PC-9 (cell line): ENCODE results near the gene FMO4.

Source experiments
- EZH2 ChIP-seq: fragments of 200-600 bp; sonication (generic); IDR thresholded peaks from 2 replicates; pipeline ENCODE4 v1.8.0; 2017; ENCODE audit warnings: antibody characterized with exemption, low read depth
- TF ChIP-seq, protein P1 (sequence below): fragments of 200-600 bp; sonication (generic); conservative IDR thresholded peaks from 2 replicates; pipeline ENCODE4 v1.6.1; 2017; ENCODE audit warnings: mixed run types, antibody characterized with exemption, mild to moderate bottlenecking, moderate library complexity

DNA sequence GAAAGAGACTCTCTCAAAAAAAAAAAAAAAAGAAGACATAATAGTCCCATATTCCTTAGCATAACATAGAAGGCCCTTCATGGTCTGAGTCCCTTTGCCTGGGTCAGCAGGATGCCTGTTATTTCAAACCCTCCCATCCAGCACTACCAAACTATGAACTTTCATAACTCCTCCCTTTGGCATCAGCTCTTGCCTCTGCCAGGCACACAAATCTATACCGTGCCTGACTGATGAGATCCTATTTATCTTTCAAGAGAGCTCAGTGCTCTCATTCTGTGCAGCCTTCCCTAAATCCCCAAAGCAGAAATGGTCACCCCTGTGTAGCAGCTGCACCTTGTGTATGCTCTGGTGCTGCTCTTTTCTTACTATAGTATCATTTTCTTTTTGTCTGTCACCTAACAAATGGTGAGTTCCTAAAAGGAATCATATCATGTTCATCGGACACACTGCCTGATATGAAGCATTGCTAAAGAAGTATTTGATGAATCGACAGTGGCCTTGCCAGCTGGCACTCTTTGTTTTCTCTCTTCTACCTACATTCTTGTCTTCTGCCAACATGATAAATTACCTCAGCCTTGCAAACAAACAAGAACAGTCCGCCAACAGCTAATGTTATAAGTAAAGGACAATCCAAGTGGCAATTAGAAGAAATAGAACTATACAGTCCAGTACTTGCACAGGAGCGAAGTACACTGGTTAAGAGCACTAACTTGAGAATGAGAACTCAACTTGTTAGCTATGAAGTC, 29.9 kb downstream of the FMO4 start:
- no peak for TF ChIP-seq EZH2
- TF ChIP-seq, protein P1, sequence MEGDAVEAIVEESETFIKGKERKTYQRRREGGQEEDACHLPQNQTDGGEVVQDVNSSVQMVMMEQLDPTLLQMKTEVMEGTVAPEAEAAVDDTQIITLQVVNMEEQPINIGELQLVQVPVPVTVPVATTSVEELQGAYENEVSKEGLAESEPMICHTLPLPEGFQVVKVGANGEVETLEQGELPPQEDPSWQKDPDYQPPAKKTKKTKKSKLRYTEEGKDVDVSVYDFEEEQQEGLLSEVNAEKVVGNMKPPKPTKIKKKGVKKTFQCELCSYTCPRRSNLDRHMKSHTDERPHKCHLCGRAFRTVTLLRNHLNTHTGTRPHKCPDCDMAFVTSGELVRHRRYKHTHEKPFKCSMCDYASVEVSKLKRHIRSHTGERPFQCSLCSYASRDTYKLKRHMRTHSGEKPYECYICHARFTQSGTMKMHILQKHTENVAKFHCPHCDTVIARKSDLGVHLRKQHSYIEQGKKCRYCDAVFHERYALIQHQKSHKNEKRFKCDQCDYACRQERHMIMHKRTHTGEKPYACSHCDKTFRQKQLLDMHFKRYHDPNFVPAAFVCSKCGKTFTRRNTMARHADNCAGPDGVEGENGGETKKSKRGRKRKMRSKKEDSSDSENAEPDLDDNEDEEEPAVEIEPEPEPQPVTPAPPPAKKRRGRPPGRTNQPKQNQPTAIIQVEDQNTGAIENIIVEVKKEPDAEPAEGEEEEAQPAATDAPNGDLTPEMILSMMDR = no peak
